Renal cortex interstitium (tissue), 11 donors: ENCODE data around the gene BORCS5. TPM values are rescaled to one million over a fixed set of nuclear protein-coding genes. Genes with fewer than 3 reads are reported as not detected.
"Not testable (repeated sequence)": the region's sequence is repeated elsewhere in the genome, so short reads cannot be mapped to it uniquely, and the experiment has no call there.

Experiments
- DNase-seq, 11 donors: peaks; one replicate each; pipeline ENCODE4 v3.0.0-alpha.2; 2013; ENCODE audit warnings: low read depth in 9 of 11, low spot score in 4 of 11; ENCODE audit errors: extremely low read depth in 1 of 11
- polyA plus RNA-seq, 3 donors: library from polyadenylated mRNA; unstranded; fragments of 120-200 nt; gene quantifications; one replicate each; pipeline ENCODE4 v1.2.1, GENCODE V29; 2013; ENCODE audit not compliant: insufficient read length in 3 of 3

The BORCS5 gene
- polyA plus RNA-seq, 3 donors: 8.6 to 10.3 (median 9.2) TPM

- DNase-seq: no peak
These were observed 135.7 kb downstream of the BORCS5 start for GRCh38 chr12:12492547-12492946.

DNA sequence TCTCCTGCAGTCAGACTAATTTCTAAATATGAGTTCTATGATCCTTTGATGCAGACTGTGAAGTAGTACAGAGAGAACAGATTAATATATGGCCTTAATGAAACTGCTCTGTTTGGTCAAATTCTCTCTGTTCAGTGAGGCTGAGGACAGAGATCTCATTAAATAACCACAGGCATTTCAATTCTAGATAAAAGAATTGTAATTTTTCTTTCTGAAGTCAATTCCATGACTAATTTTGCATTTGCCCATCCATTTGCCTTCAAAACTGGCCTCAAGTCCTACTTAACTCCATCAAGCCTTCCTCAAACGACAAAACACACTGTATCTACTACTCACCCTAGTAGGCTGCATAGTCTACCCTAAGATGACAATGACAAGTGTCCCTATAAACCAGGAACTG is 138.7 kb downstream of the BORCS5 start:
- DNase-seq: no peak

DNA sequence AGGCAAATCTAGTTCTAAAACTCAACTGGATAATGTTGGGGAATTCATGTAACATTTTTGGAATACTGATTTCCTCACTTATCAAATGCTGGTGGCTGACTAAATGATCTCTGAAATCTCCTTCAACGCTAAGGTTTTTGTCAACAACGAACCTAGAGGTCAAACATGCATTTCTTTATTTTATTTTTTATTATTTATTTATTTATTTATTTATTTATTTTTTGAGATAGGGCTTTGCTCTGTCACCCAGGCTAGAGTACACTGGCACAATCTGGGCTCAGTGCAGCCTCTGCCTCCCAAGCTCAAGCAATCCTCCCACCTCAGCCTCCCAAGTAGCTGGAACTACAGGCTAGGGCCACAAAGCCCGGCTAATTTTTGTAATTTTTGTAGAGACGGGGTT is 141.3 kb downstream of the BORCS5 start:
- no peak for DNase-seq

DNA sequence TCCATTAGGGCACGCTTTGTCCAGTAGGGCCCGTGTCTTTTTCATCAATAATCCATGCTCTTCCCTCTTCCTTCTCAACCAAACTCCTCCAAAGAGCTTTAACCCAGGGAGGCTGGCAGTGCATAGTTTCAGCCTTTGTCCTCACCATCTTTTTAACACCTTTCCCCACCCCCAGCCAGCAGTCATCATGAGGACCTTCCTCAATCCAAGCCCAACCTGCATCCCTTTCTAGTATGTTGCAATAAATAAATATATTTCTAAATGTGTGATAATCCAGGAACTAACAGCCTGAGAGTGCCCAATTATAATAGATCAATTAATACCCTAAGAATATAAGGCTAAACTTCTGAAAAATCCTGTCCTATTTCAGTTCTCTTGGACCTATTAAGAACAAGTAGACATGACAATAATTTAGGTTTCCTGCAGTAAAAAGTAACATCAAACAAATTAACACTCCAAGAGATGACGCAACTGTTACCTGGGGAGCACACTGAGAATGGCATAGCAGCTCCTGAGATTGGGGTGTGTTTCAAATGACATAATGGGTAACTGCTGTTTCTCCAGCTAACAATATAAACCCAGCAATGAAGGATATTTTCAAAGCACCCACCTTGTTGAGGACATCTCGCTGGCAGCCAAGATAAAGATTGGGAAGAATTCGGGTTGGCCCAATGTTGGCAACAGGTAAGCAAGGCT is 143.2 kb downstream of the BORCS5 start:
- DNase-seq: no peak

- DNase-seq: no peak
These were observed 144.2 kb downstream of the BORCS5 start for GRCh38 chr12:12501121-12501520.

DNA sequence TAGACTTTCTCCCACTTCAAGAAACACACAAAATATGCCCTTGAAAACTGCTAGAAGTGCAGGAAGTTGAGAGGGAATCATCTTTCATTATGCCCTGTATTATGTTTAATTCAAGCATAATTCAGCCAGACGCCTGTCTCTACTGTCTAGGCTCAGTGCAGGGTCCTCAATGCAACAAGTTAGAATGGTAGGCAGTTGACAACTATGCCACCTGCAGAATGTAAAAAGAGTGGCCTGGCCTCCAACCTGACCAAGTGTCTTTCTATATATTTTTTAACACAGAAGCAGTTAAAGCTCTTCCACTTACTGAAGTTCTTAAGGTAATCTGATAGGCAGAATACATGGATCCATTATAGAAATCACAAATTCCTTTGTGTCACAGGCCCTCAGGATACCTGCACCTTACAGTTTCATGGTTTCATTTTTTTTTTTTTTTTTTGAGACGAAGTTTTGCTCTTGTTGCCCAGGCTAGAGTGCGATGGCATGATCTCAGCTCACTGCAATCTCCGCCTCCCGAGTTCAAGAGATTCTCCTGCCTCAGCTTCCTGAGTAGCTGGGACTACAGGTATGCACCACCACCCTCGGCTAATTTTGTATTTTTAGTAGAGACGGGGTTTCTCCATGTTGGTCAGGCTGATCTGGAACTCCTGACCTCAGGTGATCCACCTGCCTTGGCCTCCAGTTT is 145.4 kb downstream of the BORCS5 start:
- not testable (repeated sequence) for DNase-seq

- DNase-seq: no peak
These were observed 145.9 kb downstream of the BORCS5 start for GRCh38 chr12:12502815-12503151.

- no peak for DNase-seq
These were observed 146.7 kb downstream of the BORCS5 start for GRCh38 chr12:12503384-12504078.

GRCh38 chr12:12505544-12506495 is 148.9 kb downstream of the BORCS5 start:
- DNase-seq: peak in 3 of 11 donors; percentile 24 to 26 (median 25)

DNA sequence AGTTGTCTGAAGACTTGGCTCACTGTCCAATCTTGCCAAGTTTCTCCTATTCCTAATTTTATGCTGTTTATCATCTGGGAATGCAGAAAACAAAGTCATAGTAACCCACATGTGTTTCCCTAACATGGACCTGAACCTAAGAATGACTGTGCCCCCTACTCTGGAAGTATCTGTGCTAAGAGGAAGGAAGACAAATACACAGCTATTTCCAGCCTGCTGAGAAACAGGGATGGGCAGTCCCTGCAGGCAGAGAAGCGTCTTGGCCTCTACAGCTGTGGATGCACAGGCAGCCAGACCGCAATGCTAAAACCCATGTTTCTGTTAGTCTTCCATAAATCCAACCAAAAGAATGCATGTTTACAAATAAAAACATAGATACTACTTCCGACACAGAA is 149.6 kb downstream of the BORCS5 start:
- peak in 5 of 11 donors; percentile 26 to 48 (median 46) for DNase-seq

DNA sequence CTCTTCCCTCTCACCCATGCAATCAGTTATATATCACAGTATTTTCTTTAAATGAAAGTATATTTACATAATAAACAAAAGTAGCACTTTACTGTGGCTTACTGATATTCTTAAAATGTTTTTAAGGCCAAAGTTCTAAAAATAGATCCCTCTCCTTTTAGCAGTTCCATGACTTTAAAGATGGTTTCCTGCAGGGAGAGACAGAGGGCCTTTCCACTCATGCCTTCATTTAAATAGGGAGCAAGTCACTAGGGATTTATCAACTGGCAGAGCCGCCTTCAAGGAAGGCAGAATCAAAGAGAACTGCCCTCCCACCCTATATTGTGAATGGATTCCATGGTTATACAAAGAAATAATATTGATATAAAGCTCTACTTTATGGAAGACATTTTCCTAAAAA is 150.2 kb downstream of the BORCS5 start:
- no peak for DNase-seq

GRCh38 chr12:12508612-12509011 is 151.7 kb downstream of the BORCS5 start:
- DNase-seq: no peak

DNA sequence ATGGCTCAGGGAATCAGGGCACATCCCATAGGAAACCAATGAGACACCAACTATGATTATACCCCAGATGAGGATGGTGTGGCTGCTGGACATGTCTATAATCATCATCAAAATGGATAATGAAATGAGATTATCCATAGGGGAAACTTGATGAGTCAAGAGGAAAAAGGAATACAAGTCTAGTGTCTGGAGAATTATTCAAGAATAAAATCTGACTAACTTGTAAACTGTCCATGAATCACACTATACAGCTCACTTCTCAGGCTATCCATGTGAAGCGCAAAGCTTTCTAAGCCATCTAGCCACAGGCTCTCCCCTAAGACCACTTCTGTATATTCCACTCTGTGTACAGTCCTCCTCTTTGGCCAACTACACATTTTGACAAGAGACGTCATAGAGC is 153.3 kb downstream of the BORCS5 start:
- DNase-seq: no peak

- DNase-seq: no peak
These were observed 153.7 kb downstream of the BORCS5 start for GRCh38 chr12:12510551-12510950.

- no peak for DNase-seq
These were observed 154.3 kb downstream of the BORCS5 start for GRCh38 chr12:12511021-12511783.

- no peak for DNase-seq
These were observed 155.2 kb downstream of the BORCS5 start for GRCh38 chr12:12511895-12512711.

GRCh38 chr12:12513416-12514006 is 156.6 kb downstream of the BORCS5 start:
- DNase-seq: no peak
